Caki2 (cell line): ENCODE measurements around the gene PDE4DIP. TPM values are rescaled to one million over a fixed set of nuclear protein-coding genes. Genes with fewer than 3 reads are reported as not detected.

Experiments used
- total RNA-seq: library from RNA; depleted of rRNA; stranded (reverse); fragments of >200 nt; shearing (Covaris generic); gene quantifications from 2 replicates; pipeline ENCODE4 v1.2.3, GENCODE V29; 2014; ENCODE audit warnings: low replicate concordance; rRNA removed

PDE4DIP gene
- total RNA-seq, 1 experiment from 2014 or later: 27.0 TPM

Other genes with a start within 250 kb of the PDE4DIP start
- gene NBPF14, start 248.4 kb upstream of the PDE4DIP start, total RNA-seq: 9.5 and 13.2 TPM in 2 replicates
- 4.6 TPM in 1 of 2 replicates, not detected in the other for gene NUDT4B, start 95.7 kb upstream of the PDE4DIP start, total RNA-seq